HEK293T (cell line): ENCODE data around the gene ALKBH4.

ENCODE experiments used
- ARNT ChIP-seq: fragments of 450-650 bp; IDR thresholded peaks from 2 replicates; pipeline ENCODE4 v1.6.1; 2017; ENCODE audit warnings: mild to moderate bottlenecking
- BHLHE40 ChIP-seq: fragments of 450-650 bp; IDR thresholded peaks from 2 replicates; pipeline ENCODE4 v1.6.1; 2016; ENCODE audit warnings: mild to moderate bottlenecking, moderate library complexity, borderline replicate concordance
- ELF4 ChIP-seq: fragments of 450-650 bp; IDR thresholded peaks from 2 replicates; pipeline ENCODE4 v1.6.1; 2017; ENCODE audit warnings: antibody characterized with exemption
- FOXA1 ChIP-seq: fragments of 450-650 bp; IDR thresholded peaks from 2 replicates; pipeline ENCODE4 v1.6.1; 2016; ENCODE audit warnings: mild to moderate bottlenecking
- FOXK2 ChIP-seq: fragments of 450-650 bp; IDR thresholded peaks from 2 replicates; pipeline ENCODE4 v1.6.1; 2016; ENCODE audit warnings: mild to moderate bottlenecking
- FOXM1 ChIP-seq: fragments of 450-650 bp; IDR thresholded peaks from 2 replicates; pipeline ENCODE4 v1.6.1; 2017; ENCODE audit warnings: mild to moderate bottlenecking, borderline replicate concordance
- HDGF ChIP-seq: fragments of 450-650 bp; IDR thresholded peaks from 2 replicates; pipeline ENCODE4 v1.6.1; 2017; ENCODE audit warnings: antibody characterized with exemption, borderline replicate concordance
- SP1 ChIP-seq: fragments of 450-650 bp; IDR thresholded peaks from 2 replicates; pipeline ENCODE4 v1.6.1; 2017
- TARDBP ChIP-seq: fragments of 450-650 bp; IDR thresholded peaks from 2 replicates; pipeline ENCODE4 v1.6.1; 2016
- ZNF384 ChIP-seq: fragments of 450-650 bp; IDR thresholded peaks from 2 replicates; pipeline ENCODE4 v1.6.1; 2016
- TF ChIP-seq, protein P1 (sequence below): fragments of 450-650 bp; IDR thresholded peaks from 2 replicates; pipeline ENCODE4 v1.6.1; 2016

DNA sequence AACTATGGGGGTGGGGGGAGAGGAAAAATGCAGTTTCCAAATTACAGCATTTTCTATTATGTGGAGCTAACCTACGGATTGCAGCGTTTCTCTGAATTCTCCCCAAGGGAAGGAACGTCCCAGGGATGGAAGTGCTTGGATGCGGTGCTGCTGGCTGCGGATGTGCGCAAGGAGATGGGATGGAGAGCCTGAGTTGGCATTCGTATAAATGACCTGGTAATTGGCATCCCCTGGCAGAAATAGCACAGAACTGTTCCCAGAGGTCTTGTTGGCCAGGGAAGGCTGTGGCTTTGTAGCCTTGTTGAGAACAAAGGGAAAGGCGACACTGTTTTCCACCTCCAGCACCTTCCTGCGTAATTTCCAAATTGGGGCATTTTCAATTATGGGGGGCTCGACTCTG, 28.5 kb downstream of the ALKBH4 start:
- TF ChIP-seq FOXA1, result no peak
- TF ChIP-seq, protein P1, sequence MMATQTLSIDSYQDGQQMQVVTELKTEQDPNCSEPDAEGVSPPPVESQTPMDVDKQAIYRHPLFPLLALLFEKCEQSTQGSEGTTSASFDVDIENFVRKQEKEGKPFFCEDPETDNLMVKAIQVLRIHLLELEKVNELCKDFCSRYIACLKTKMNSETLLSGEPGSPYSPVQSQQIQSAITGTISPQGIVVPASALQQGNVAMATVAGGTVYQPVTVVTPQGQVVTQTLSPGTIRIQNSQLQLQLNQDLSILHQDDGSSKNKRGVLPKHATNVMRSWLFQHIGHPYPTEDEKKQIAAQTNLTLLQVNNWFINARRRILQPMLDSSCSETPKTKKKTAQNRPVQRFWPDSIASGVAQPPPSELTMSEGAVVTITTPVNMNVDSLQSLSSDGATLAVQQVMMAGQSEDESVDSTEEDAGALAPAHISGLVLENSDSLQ, result no peak
- TF ChIP-seq ARNT, result no peak
- TF ChIP-seq TARDBP, result no peak
- TF ChIP-seq FOXM1, result no peak
- TF ChIP-seq ZNF384, result no peak
- no peak for TF ChIP-seq FOXK2
- no peak for TF ChIP-seq BHLHE40
- no peak for TF ChIP-seq ELF4
- no peak for TF ChIP-seq HDGF
- no peak for TF ChIP-seq SP1
